Endothelial cell of umbilical vein (primary cell): ENCODE measurements around the gene FSD1L. TPM values are rescaled to one million over a fixed set of nuclear protein-coding genes. Genes with fewer than 3 reads are reported as not detected.

Source experiments
- BruUV-seq: library from RNA; stranded (reverse); fragments of 400-500 nt; replicated peaks from 2 replicates; lab custom pipeline; 2021; lab: Mats Ljungman, UMichigan
- CTCF ChIA-PET: fragments of 300-600, 350-600 bp; sonication (Branson Sonifier 250); formaldehyde crosslinking; loops from one replicate; lab custom pipeline; 2021; ENCODE audit warnings: antibody characterized with exemption, inconsistent platforms; lab: Charles Lee
- POLR2A ChIA-PET: fragments of 300-600, 350-600 bp; sonication (Branson Sonifier 250); formaldehyde crosslinking; loops from one replicate; lab custom pipeline; 2021; ENCODE audit warnings: antibody characterized with exemption, inconsistent platforms; lab: Charles Lee
- DNase-seq: peaks from one replicate; pipeline ENCODE4 v3.0.0-alpha.2; 2011; ENCODE audit warnings: low read depth, low spot score
- FAIRE-seq: peaks from 2 replicates; lab custom pipeline; 2011; peaks lifted over from hg19 to GRCh38; lab: Jason Lieb, UNC
- H2AFZ ChIP-seq: 2 replicates; pipeline ENCODE4 v1.6.0; 2012; ENCODE audit warnings: low read depth, low read length, control low read depth, inconsistent platforms
- H3K27ac ChIP-seq: 2 replicates; pipeline ENCODE4 v1.5.1; 2011; ENCODE audit warnings: low read depth, mild to moderate bottlenecking, control low read depth, low read length, moderate library complexity; ENCODE audit not compliant: insufficient read depth
- H3K27me3 ChIP-seq, 2 experiments: 2 replicates each; pipeline versions ENCODE4 v1.6.0 to v1.6.1; 2011; ENCODE audit warnings: low read length in 2 of 2, mixed read lengths in 1 of 2; ENCODE audit not compliant: control insufficient read depth in 2 of 2, insufficient read depth in 2 of 2
- H3K36me3 ChIP-seq, 2 experiments: 2 replicates in 1 of 2; 3 replicates in 1 of 2; pipeline ENCODE4 v1.5.1; 2011; ENCODE audit warnings: low read length in 2 of 2, mild to moderate bottlenecking in 1 of 2, moderate library complexity in 1 of 2; ENCODE audit not compliant: control insufficient read depth in 2 of 2, insufficient read depth in 2 of 2; ENCODE audit errors: extremely low read depth in 1 of 2
- H3K4me1 ChIP-seq: 3 replicates; pipeline ENCODE4 v1.5.1; 2011; ENCODE audit warnings: mild to moderate bottlenecking, low read length; ENCODE audit not compliant: control insufficient read depth, insufficient read depth; ENCODE audit errors: extremely low read depth
- H3K4me2 ChIP-seq: 2 replicates; pipeline ENCODE4 v1.6.1; 2011; ENCODE audit warnings: low read length, control low read depth, mixed read lengths; ENCODE audit not compliant: insufficient read depth
- H3K4me3 ChIP-seq, 3 experiments: fragments of 200-600 bp in 1 of 3; sonication (generic), shearing (Covaris generic) in 1 of 3; replicated peaks in 1 of 3; 2 replicates each; pipeline ENCODE4 v1.5.1; 2011 to 2016; ENCODE audit warnings: control low read depth in 3 of 3, low read length in 3 of 3, mild to moderate bottlenecking in 2 of 3, inconsistent platforms in 1 of 3, low read depth in 1 of 3, moderate library complexity in 1 of 3; ENCODE audit not compliant: insufficient read depth in 1 of 3
- H3K79me2 ChIP-seq: 2 replicates; pipeline ENCODE4 v1.6.0; 2012; ENCODE audit warnings: low read length, inconsistent platforms; ENCODE audit not compliant: control insufficient read depth, insufficient read depth
- H3K9ac ChIP-seq: replicated peaks from 2 replicates; pipeline ENCODE3; 2011; ENCODE audit warnings: low read length, control low read depth; ENCODE audit not compliant: insufficient read depth; ENCODE audit errors: extremely low read depth
- H3K9me1 ChIP-seq: replicated peaks from 3 replicates; pipeline ENCODE4 v1.6.0; 2011; ENCODE audit warnings: mild to moderate bottlenecking, low read length; ENCODE audit not compliant: control insufficient read depth, insufficient read depth; ENCODE audit errors: extremely low read depth
- H3K9me3 ChIP-seq: replicated peaks from 2 replicates; pipeline ENCODE4 v1.5.1; 2012; ENCODE audit warnings: low read length, inconsistent platforms; ENCODE audit not compliant: control insufficient read depth, insufficient read depth
- H4K20me1 ChIP-seq: replicated peaks from 2 replicates; pipeline ENCODE3; 2011; ENCODE audit warnings: mild to moderate bottlenecking, low read length; ENCODE audit not compliant: control insufficient read depth, insufficient read depth; ENCODE audit errors: extremely low read depth
- CTCF ChIP-seq, 2 donors: IDR thresholded peaks; 1 replicate in 1 of 2; 2 replicates in 1 of 2; pipeline ENCODE4 v1.5.1; 2011; ENCODE audit warnings: low read length in 2 of 2, mild to moderate bottlenecking in 2 of 2, moderate library complexity in 2 of 2, control low read depth in 1 of 2, inconsistent platforms in 1 of 2, low read depth in 1 of 2; ENCODE audit not compliant: insufficient read depth in 1 of 2; ENCODE audit errors: extremely low read depth in 1 of 2
- EZH2 ChIP-seq: IDR thresholded peaks from 2 replicates; pipeline ENCODE4 v1.6.1; 2012; ENCODE audit warnings: borderline replicate concordance, low read depth, mild to moderate bottlenecking, moderate library complexity, low read length, inconsistent platforms; ENCODE audit not compliant: severe bottlenecking
- FOS ChIP-seq: IDR thresholded peaks from 2 replicates; pipeline ENCODE4 v1.6.1; 2011; ENCODE audit warnings: mild to moderate bottlenecking, low read length, moderate library complexity, borderline replicate concordance; ENCODE audit not compliant: insufficient read depth
- GATA2 ChIP-seq: IDR thresholded peaks from 2 replicates; pipeline ENCODE4 v1.7.0; 2011; ENCODE audit warnings: low read depth, mild to moderate bottlenecking, moderate library complexity, mixed read lengths, low read length; ENCODE audit not compliant: insufficient read length, insufficient read depth
- JUN ChIP-seq: IDR thresholded peaks from 2 replicates; pipeline ENCODE4 v1.6.1; 2011; ENCODE audit warnings: borderline replicate concordance, low read depth; ENCODE audit not compliant: insufficient read length, insufficient read depth
- MAX ChIP-seq: IDR thresholded peaks from 2 replicates; pipeline ENCODE4 v1.6.1; 2011; ENCODE audit not compliant: insufficient read depth, insufficient read length
- MYC ChIP-seq: IDR thresholded peaks from one replicate; pipeline ENCODE4 v1.6.1; 2011; ENCODE audit warnings: mild to moderate bottlenecking, low read depth, low read length
- POLR2A ChIP-seq: IDR thresholded peaks from 2 replicates; pipeline ENCODE4 v1.6.1; 2012; ENCODE audit warnings: low read depth, mild to moderate bottlenecking, control low read depth, low read length
- POLR2AphosphoS5 ChIP-seq: IDR thresholded peaks from 2 replicates; pipeline ENCODE4 v1.6.1; 2012; ENCODE audit warnings: low read depth, mild to moderate bottlenecking, control low read depth, low read length, moderate library complexity; ENCODE audit not compliant: insufficient read depth
- dilution Hi-C: fragments of 300-500 bp; cut with MboI; formaldehyde crosslinking; loops from one replicate; pipeline ENCODE4 v1.15.0; 2019; ENCODE audit warnings: low sequenced_read_pairs; ENCODE audit not compliant: extremely low pct_ligation_motif_present
- intact Hi-C: fragments of 100-400 bp; cut with micrococcal nuclease; formaldehyde crosslinking; loops from one replicate; pipeline ENCODE4 v1.10.0; 2022
- polyA plus RNA-seq, 4 experiments: library from polyadenylated mRNA; depleted of rRNA in 3 of 4; stranded (reverse) in 3 of 4; unstranded in 1 of 4; fragments of >200 nt; gene quantifications; 2 replicates each; pipeline versions ENCODE4 v1.2.1 to v1.2.3, GENCODE V29; 2011 to 2012; ENCODE audit warnings: missing spikeins in 1 of 4
- total RNA-seq: library from RNA; stranded (reverse); gene quantifications from 2 replicates; pipeline ENCODE4 v1.2.3, GENCODE V29; 2021

Gene FSD1L
- total and polyA plus RNA-seq, 2 donors (not counting 3 experiments of a cell fraction or from before 2014, with no cell fraction given) = 0.69 to 8.5 TPM

GRCh38 chr9:105437704-105438103 lies 10.1 kb upstream of the FSD1L start:
- H3K27ac ChIP-seq = no peak overlapping the region
- no peaks in the 10 kb centered on the region for H3K9me3 ChIP-seq
- no peak for DNase-seq
- CTCF ChIA-PET = no interaction called here
- BruUV-seq = no TSS peak
- no peak overlapping the region for H3K9ac ChIP-seq
- H4K20me1 ChIP-seq = no peaks in the 10 kb centered on the region
- H3K79me2 ChIP-seq = no peaks in the 10 kb centered on the region
- TF ChIP-seq CTCF (IDR thresholded peaks at IDR 0.05; ENCODE audit: extremely low read depth in 1 of 2, insufficient read depth in 1 of 2, low read depth in 1 of 2, low read length in 2 of 2) = no peak
- TF ChIP-seq POLR2AphosphoS5 = no peak
- no peak for TF ChIP-seq JUN
- TF ChIP-seq MYC = no peak
- TF ChIP-seq POLR2A = no peak
- no peak for TF ChIP-seq GATA2
- no peak for TF ChIP-seq MAX
- TF ChIP-seq FOS = no peak
- TF ChIP-seq EZH2 = no peak
- no peaks in the 10 kb centered on the region for H3K36me3 ChIP-seq
- no peak overlapping the region for H2AFZ ChIP-seq
- intact Hi-C loops = no loop called here
- H3K4me1 ChIP-seq = no peaks in the 10 kb centered on the region
- H3K4me2 ChIP-seq = no peak overlapping the region
- H3K27me3 ChIP-seq = no peaks in the 10 kb centered on the region
- dilution Hi-C loops = no loop called here
- FAIRE-seq = no peak
- POLR2A ChIA-PET = no interaction called here
- no peak overlapping the region for H3K4me3 ChIP-seq
- H3K9me1 ChIP-seq = no peaks in the 10 kb centered on the region
